Measurements from ENCODE around the gene KRT1. TPM values are rescaled to one million over a fixed set of nuclear protein-coding genes. Genes with fewer than 3 reads are reported as not detected.

Gene KRT1
- total RNA-seq, 2 donors from 2014 or later = 0.83 to 3.1 TPM

GRCh38 chr12:52645982-52646381 is 34.2 kb downstream of the KRT1 start:
- H3K9me3 ChIP-seq (ENCODE audit: control insufficient read depth, low read length, poor library complexity, severe bottlenecking) = no peaks in the 10 kb centered on the region
- peak overlapping the region; percentile 56 for H3K27ac Mint-ChIP-seq
- ATAC-seq (no peak), DNase-seq (no peak)
- peaks cover 5% of the 10 kb centered on the region for H3K36me3 Mint-ChIP-seq (ENCODE audit: low read depth)
- H3K4me1 Mint-ChIP-seq = peaks cover 46% of the 10 kb centered on the region
- peak overlapping the region; percentile 67 for H3K4me3 Mint-ChIP-seq
- peaks cover 6% of the 10 kb centered on the region for H3K27me3 Mint-ChIP-seq

- peak; percentile 91 for ATAC-seq
- peaks cover 47% of the 10 kb centered on the region for H3K4me1 Mint-ChIP-seq
Measured at GRCh38 chr12:52645120-52645761, 35.0 kb downstream of the KRT1 start.

GRCh38 chr12:52644078-52644415 is 36.2 kb downstream of the KRT1 start:
- ATAC-seq (no peak), DNase-seq (no peak)
- H3K9me3 ChIP-seq (ENCODE audit: control insufficient read depth, low read length, poor library complexity, severe bottlenecking) = no peaks in the 10 kb centered on the region
- H3K36me3 Mint-ChIP-seq (ENCODE audit: low read depth) = peaks cover 5% of the 10 kb centered on the region
- no peaks in the 10 kb centered on the region for H3K27me3 Mint-ChIP-seq
- H3K4me3 Mint-ChIP-seq = no peak overlapping the region
- peaks cover 40% of the 10 kb centered on the region for H3K4me1 Mint-ChIP-seq
- peak overlapping the region; percentile 56 for H3K27ac Mint-ChIP-seq

More at GRCh38 chr12:52645120-52645761, 35.0 kb downstream of the KRT1 start:
- DNase-seq = no peak
- Mint-ChIP-seq H3K27ac (peak overlapping the region; percentile 56), H3K4me3 (peak overlapping the region; percentile 67), H3K27me3 (peaks cover 1% of the 10 kb centered on the region), H3K36me3 (ENCODE audit: low read depth) (peaks cover 5% of the 10 kb centered on the region)
- H3K9me3 ChIP-seq (ENCODE audit: control insufficient read depth, low read length, poor library complexity, severe bottlenecking) = no peaks in the 10 kb centered on the region

DNA sequence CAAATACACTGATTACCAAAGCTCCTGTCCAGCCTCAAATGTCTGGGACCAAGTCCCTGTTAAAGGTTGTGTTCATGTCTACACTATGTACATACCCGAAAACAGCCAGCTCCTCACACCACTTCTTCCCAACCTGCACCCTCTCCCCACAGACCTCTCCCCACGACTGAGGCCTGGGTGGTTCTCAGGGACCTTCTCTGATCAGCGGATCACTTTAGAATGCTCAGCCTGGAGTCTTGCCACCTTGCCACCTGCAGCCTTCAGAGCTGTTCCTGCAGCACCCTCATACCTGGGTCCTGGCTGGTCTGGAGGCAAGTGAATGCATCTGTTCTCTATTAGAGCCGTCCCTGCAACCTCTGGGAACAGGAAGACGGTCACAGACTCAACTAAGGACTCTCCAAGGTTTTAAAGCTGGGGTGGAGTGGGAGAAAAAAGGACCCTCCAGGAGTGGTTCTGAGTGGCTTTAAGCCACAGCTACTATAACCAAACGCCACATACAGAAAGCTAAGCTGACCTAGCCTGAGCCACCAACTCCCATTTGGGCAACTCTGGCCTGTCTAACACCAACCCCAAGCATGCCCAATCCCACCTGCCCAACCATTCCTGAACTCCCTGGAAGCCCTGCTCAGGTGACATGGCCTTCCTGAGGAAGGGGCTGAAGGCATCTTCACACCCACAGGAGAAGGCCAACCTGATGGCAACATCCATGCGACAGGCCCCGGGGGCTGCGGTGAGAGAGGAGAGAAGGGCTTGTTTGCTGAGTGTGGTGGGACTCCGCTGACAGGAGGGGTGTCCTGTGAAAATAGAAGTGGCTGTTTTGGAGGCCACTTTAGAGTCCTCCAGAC is 36.8 kb downstream of the KRT1 start:
- H3K27ac Mint-ChIP-seq = peak overlapping the region; percentile 56
- DNase-seq (no peak), ATAC-seq (no peak)
- no peak overlapping the region for H3K4me3 Mint-ChIP-seq
- H3K4me1 Mint-ChIP-seq = peaks cover 38% of the 10 kb centered on the region
- peaks cover 5% of the 10 kb centered on the region for H3K36me3 Mint-ChIP-seq (ENCODE audit: low read depth)
- H3K27me3 Mint-ChIP-seq = no peaks in the 10 kb centered on the region
- no peaks in the 10 kb centered on the region for H3K9me3 ChIP-seq (ENCODE audit: control insufficient read depth, low read length, poor library complexity, severe bottlenecking)

DNA sequence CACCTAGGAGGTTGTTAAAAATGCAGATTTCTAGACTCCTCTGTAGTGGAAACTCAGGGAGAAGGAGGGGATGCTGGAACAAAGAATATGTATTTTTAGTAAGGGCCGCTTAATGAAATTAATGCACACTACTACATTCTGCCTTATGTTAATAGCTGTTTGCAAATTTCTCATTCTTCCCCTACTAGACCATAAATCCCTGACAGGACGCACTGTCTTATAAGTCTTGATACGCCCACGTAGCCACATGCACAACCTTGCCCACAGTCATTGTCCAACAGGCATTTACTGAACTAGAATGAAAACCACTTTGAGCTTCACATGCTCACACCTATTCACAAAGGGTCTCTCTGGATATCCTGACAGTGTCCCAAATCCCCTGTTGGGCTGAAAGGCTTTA is 38.7 kb downstream of the KRT1 start:
- DNase-seq = no peak
- Mint-ChIP-seq H3K4me1 (peaks cover 31% of the 10 kb centered on the region), H3K36me3 (ENCODE audit: low read depth) (peaks cover 5% of the 10 kb centered on the region), H3K27me3 (peaks cover 7% of the 10 kb centered on the region), H3K4me3 (no peak overlapping the region), H3K27ac (peak overlapping the region; percentile 73)
- no peak for ATAC-seq
- no peaks in the 10 kb centered on the region for H3K9me3 ChIP-seq (ENCODE audit: control insufficient read depth, low read length, poor library complexity, severe bottlenecking)

GRCh38 chr12:52637299-52637698 is 42.9 kb downstream of the KRT1 start:
- H3K4me1 Mint-ChIP-seq = peaks cover 19% of the 10 kb centered on the region
- DNase-seq (no peak), ATAC-seq (no peak)
- peaks cover 5% of the 10 kb centered on the region for H3K36me3 Mint-ChIP-seq (ENCODE audit: low read depth)
- peaks cover 8% of the 10 kb centered on the region for H3K27me3 Mint-ChIP-seq
- H3K27ac Mint-ChIP-seq = peak overlapping the region; percentile 53
- no peaks in the 10 kb centered on the region for H3K9me3 ChIP-seq (ENCODE audit: control insufficient read depth, low read length, poor library complexity, severe bottlenecking)
- H3K4me3 Mint-ChIP-seq = no peak overlapping the region

DNA sequence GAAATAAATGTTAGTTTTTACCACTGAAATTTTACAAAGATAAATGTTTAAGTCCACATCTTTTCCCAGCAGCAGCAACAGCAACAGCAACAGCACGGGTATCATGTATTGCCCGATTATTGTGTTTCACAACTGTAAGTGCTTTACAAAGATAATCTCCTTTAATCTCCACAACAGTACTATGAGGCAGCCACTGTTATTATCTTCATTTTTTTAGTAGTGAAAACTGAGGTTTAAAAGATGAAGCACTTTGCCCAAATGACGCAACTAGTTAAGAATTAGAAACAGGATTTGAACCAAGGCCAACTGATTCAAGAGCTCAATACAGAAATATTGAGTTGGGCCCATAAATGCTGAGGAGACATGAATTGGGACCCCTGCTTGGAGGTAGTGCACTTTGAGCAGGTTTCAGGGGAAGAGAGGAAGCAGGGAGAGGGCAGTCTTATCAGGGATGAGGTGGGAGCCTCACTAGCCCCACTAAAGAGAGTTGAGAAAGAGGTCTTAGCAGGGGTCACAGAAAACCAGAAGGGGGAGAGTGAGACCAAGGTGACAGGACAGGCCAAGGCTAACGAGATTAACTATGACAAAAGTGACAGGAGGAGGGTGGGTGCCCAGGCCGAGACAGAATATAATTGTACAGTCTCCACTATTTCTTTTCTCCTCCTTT is 43.5 kb downstream of the KRT1 start:
- no peak for ATAC-seq
- Mint-ChIP-seq H3K4me1 (peaks cover 17% of the 10 kb centered on the region), H3K27me3 (peaks cover 14% of the 10 kb centered on the region), H3K27ac (peak overlapping the region; percentile 53), H3K4me3 (no peak overlapping the region), H3K36me3 (ENCODE audit: low read depth) (peaks cover 3% of the 10 kb centered on the region)
- H3K9me3 ChIP-seq (ENCODE audit: control insufficient read depth, low read length, poor library complexity, severe bottlenecking) = no peaks in the 10 kb centered on the region
- no peak for DNase-seq

GRCh38 chr12:52636189-52636588 is 44.0 kb downstream of the KRT1 start:
- Mint-ChIP-seq H3K27me3 (peaks cover 14% of the 10 kb centered on the region), H3K4me3 (no peak overlapping the region)
- ATAC-seq = no peak

DNA sequence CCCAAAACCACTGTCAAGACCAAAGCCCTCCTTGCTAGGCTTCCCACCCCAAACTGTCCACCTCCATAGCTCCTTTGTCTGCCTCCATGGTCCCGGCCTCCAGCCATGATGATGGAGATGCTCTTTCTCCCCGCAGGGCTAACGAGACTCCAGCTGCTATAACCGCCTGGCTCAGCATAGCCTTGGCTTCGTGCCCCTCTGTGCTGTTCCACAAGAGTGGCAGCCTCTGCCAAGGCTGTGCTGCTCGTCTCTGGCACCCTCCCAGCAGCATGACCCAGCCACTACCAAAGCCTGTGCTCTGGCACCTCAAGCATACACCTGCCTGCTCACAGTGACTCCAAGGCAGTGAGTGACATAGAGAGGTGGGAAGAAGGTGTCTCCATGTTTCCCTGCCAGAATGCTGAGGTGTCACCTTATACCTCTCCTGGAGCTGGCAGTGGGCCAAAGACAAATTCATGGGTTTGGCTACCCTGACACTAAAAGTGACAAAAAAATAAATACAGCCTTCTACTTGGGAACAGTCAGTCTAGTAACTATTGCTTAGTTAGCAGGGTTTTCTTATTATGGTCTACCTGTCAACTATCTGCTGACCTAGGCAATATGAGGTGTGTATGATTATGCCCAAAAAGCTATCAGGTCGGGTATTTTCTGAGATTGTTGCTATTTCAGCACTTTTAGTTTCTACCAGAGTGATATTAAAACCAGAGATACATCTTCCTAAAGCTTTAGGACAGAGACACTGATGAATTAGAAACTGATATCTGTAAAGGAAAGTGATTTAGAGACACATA is 45.7 kb downstream of the KRT1 start:
- no peak overlapping the region for H3K27ac Mint-ChIP-seq
- no peak overlapping the region for H3K4me3 Mint-ChIP-seq
- peaks cover 28% of the 10 kb centered on the region for H3K27me3 Mint-ChIP-seq
- peaks cover 3% of the 10 kb centered on the region for H3K36me3 Mint-ChIP-seq (ENCODE audit: low read depth)
- H3K4me1 Mint-ChIP-seq = peaks cover 24% of the 10 kb centered on the region
- DNase-seq (no peak), ATAC-seq (no peak)
- H3K9me3 ChIP-seq (ENCODE audit: control insufficient read depth, low read length, poor library complexity, severe bottlenecking) = no peaks in the 10 kb centered on the region

More at GRCh38 chr12:52636189-52636588, 44.0 kb downstream of the KRT1 start:
- H3K9me3 ChIP-seq (ENCODE audit: control insufficient read depth, low read length, poor library complexity, severe bottlenecking) = no peaks in the 10 kb centered on the region
- no peak overlapping the region for H3K27ac Mint-ChIP-seq
- no peak for DNase-seq
- peaks cover 13% of the 10 kb centered on the region for H3K4me1 Mint-ChIP-seq
- peaks cover 3% of the 10 kb centered on the region for H3K36me3 Mint-ChIP-seq (ENCODE audit: low read depth)

GRCh38 chr12:52633383-52633782 is 46.8 kb downstream of the KRT1 start:
- ATAC-seq = peak; percentile 28
- no peak overlapping the region for H3K27ac Mint-ChIP-seq
- H3K4me3 Mint-ChIP-seq = no peak overlapping the region

DNA sequence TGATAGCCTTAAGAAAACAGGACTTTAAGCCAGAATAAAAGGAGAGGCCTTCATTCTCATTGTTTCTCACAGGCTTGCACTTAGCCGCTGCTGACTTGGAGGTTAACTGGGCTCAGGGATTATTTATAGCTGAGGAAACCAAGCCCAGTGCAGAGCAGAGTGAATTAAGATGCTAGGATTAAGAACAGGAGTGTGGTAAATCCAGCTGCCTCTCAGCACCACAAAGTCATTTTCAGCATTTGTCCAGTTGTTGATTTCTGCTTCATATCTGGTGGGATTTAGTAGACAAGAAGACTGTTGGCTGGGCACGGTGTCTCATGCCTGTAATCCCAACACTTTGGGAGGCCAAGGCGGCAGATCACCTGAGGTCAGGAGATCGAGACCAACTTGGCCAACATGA is 47.6 kb downstream of the KRT1 start:
- H3K9me3 ChIP-seq (ENCODE audit: control insufficient read depth, low read length, poor library complexity, severe bottlenecking) = no peaks in the 10 kb centered on the region
- H3K36me3 Mint-ChIP-seq (ENCODE audit: low read depth) = peaks cover 3% of the 10 kb centered on the region
- H3K4me3 Mint-ChIP-seq = no peak overlapping the region
- ATAC-seq (no peak), DNase-seq (no peak)
- peaks cover 24% of the 10 kb centered on the region for H3K4me1 Mint-ChIP-seq
- H3K27ac Mint-ChIP-seq = peak overlapping the region; percentile 63
- peaks cover 38% of the 10 kb centered on the region for H3K27me3 Mint-ChIP-seq

More at GRCh38 chr12:52633383-52633782, 46.8 kb downstream of the KRT1 start:
- H3K27me3 Mint-ChIP-seq = peaks cover 35% of the 10 kb centered on the region
- H3K36me3 Mint-ChIP-seq (ENCODE audit: low read depth) = peaks cover 3% of the 10 kb centered on the region
- DNase-seq = no peak
- peaks cover 24% of the 10 kb centered on the region for H3K4me1 Mint-ChIP-seq
- no peaks in the 10 kb centered on the region for H3K9me3 ChIP-seq (ENCODE audit: control insufficient read depth, low read length, poor library complexity, severe bottlenecking)

DNA sequence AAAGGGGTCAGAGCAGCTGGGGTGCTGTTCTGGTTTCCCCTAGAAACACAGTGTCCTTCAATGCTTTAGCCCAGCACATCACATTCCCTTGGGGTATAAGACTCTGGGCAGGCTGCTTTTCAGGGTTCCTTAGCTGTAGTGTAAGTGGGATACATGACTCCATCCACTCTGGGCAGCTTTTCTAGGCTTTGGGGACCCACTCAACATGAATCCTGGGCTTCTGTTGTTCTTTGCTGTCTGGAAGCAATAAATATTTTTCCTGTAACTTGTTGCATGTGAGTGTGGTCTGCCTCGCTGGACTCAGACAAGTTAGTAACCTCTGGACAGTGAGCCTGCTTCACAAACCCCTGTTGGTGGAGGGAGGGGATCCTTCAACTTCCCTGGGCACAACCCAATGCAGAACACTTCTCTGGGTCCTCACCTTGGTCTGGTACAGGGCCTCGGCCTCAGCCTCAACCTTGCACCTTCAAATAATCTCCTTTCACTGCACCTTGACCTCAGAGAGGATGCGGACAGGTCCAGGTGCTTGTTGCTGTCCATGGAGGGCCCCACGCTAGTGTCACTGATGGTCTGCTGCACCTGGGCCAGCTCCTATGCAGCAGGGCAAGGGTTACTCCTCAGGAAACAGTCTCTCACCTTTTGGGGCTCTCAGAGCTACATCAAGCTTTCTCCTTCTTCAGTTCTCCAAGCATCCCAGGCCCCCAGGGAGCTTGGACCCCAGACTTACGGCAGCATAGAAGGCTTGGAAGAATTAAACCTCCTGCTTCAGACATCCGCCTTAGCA is 48.3 kb downstream of the KRT1 start:
- H3K4me3 Mint-ChIP-seq = no peak overlapping the region

More for the DNA sequence above, 48.3 kb downstream of the KRT1 start:
- Mint-ChIP-seq H3K27me3 (peaks cover 35% of the 10 kb centered on the region), H3K4me1 (peaks cover 25% of the 10 kb centered on the region), H3K27ac (peak overlapping the region; percentile 63), H3K36me3 (ENCODE audit: low read depth) (peaks cover 2% of the 10 kb centered on the region)
- ATAC-seq (no peak), DNase-seq (no peak)
- no peaks in the 10 kb centered on the region for H3K9me3 ChIP-seq (ENCODE audit: control insufficient read depth, low read length, poor library complexity, severe bottlenecking)
